Neural cell (in vitro differentiated cells): ENCODE measurements around the gene TPST2. TPM values are rescaled to one million over a fixed set of nuclear protein-coding genes. Genes with fewer than 3 reads are reported as not detected.

ENCODE experiments used
- H2AFZ ChIP-seq: fragments of 200-600, 300-800 bp; sonication (generic), shearing (Covaris generic); 2 replicates; pipeline ENCODE4 v1.6.0; 2014; ENCODE audit warnings: low read depth, mild to moderate bottlenecking, antibody characterized with exemption, low read length, moderate library complexity
- H3F3A ChIP-seq: fragments of 200-600 bp; shearing (Covaris generic); 2 replicates; pipeline ENCODE4 v1.6.1; 2016; ENCODE audit warnings: mild to moderate bottlenecking, moderate library complexity, mixed read lengths, antibody characterized with exemption, low read length; ENCODE audit not compliant: insufficient read depth, poor library complexity, severe bottlenecking
- H3K27ac ChIP-seq: fragments of 200-600, 300-800 bp; sonication (generic), shearing (Covaris generic); 2 replicates; pipeline ENCODE4 v1.5.1; 2014; ENCODE audit warnings: mild to moderate bottlenecking, low read length, moderate library complexity
- H3K27me3 ChIP-seq: fragments of 300-800, 200-600 bp; sonication (generic), shearing (Covaris generic); 2 replicates; pipeline ENCODE4 v1.6.0; 2014; ENCODE audit warnings: mild to moderate bottlenecking, low read depth, low read length, moderate library complexity; ENCODE audit not compliant: insufficient read depth
- H3K36me3 ChIP-seq: fragments of 300-800, 200-600 bp; sonication (generic), shearing (Covaris generic); 2 replicates; pipeline ENCODE4 v1.5.1; 2014; ENCODE audit warnings: mild to moderate bottlenecking, antibody characterized with exemption, low read length, moderate library complexity; ENCODE audit not compliant: insufficient read depth
- H3K4me2 ChIP-seq: fragments of 300-800, 200-600 bp; sonication (generic), shearing (Covaris generic); 2 replicates; pipeline ENCODE4 v1.6.0; 2014; ENCODE audit warnings: mild to moderate bottlenecking, low read length
- H3K4me3 ChIP-seq: fragments of 300-800, 200-600 bp; sonication (generic), shearing (Covaris generic); 2 replicates; pipeline ENCODE4 v1.5.1; 2014; ENCODE audit warnings: mild to moderate bottlenecking, low read length, moderate library complexity
- H3K79me2 ChIP-seq: fragments of 200-600 bp; shearing (Covaris generic); replicated peaks from 2 replicates; pipeline ENCODE4 v1.6.0; 2014; ENCODE audit warnings: mild to moderate bottlenecking, low read length, moderate library complexity; ENCODE audit not compliant: insufficient read depth
- H3K9ac ChIP-seq: fragments of 300-800, 200-600 bp; sonication (generic), shearing (Covaris generic); 2 replicates; pipeline ENCODE4 v1.6.1; 2016; ENCODE audit warnings: mild to moderate bottlenecking, low read length, mixed read lengths
- H3K9me2 ChIP-seq: fragments of 200-600 bp; shearing (Covaris generic); 2 replicates; pipeline ENCODE4 v1.6.1; 2016; ENCODE audit warnings: mild to moderate bottlenecking, low read length, mixed read lengths; ENCODE audit not compliant: insufficient read depth
- H3K9me3 ChIP-seq: fragments of 200-600, 300-800 bp; sonication (generic), shearing (Covaris generic); 2 replicates; pipeline ENCODE4 v1.6.1; 2016; ENCODE audit warnings: mild to moderate bottlenecking, mixed run types, low read length, moderate library complexity, mixed read lengths
- H4K20me1 ChIP-seq: fragments of 200-600 bp; shearing (Covaris generic); 2 replicates; pipeline ENCODE4 v1.6.1; 2016; ENCODE audit warnings: mild to moderate bottlenecking, mixed run types; ENCODE audit not compliant: insufficient read depth
- CTCF ChIP-seq: fragments of 450-650 bp; IDR thresholded peaks from 2 replicates; pipeline ENCODE4 v1.5.1; 2014; ENCODE audit warnings: antibody characterized with exemption, mild to moderate bottlenecking, moderate library complexity; ENCODE audit not compliant: poor library complexity, severe bottlenecking
- EP300 ChIP-seq: fragments of 450-650 bp; conservative IDR thresholded peaks from 2 replicates; pipeline ENCODE4 v1.6.1; 2014; ENCODE audit warnings: antibody characterized with exemption, mild to moderate bottlenecking, moderate library complexity; ENCODE audit not compliant: poor library complexity, severe bottlenecking
- EZH2 ChIP-seq: fragments of 200-600, 300-800 bp; shearing (Covaris generic), sonication (generic); IDR thresholded peaks from 2 replicates; pipeline ENCODE4 v1.6.1; 2014; ENCODE audit warnings: antibody characterized with exemption, low read length, borderline replicate concordance, mild to moderate bottlenecking; ENCODE audit not compliant: insufficient read depth, poor library complexity, severe bottlenecking
- MXI1 ChIP-seq: fragments of 450-650 bp; conservative IDR thresholded peaks from 2 replicates; pipeline ENCODE4 v1.6.1; 2014; ENCODE audit warnings: antibody characterized with exemption, mild to moderate bottlenecking; ENCODE audit not compliant: poor library complexity, severe bottlenecking
- POLR2AphosphoS5 ChIP-seq: IDR thresholded peaks from 2 replicates; pipeline ENCODE4 v1.6.1; 2012
- RAD21 ChIP-seq: fragments of 450-650 bp; conservative IDR thresholded peaks from 2 replicates; pipeline ENCODE4 v1.6.1; 2014; ENCODE audit warnings: antibody characterized with exemption, mild to moderate bottlenecking, moderate library complexity
- REST ChIP-seq: IDR thresholded peaks from 2 replicates; pipeline ENCODE4 v1.6.1; 2012; ENCODE audit warnings: borderline replicate concordance
- SMC3 ChIP-seq: fragments of 450-650 bp; conservative IDR thresholded peaks from 2 replicates; pipeline ENCODE4 v1.6.1; 2014; ENCODE audit warnings: antibody characterized with exemption, mild to moderate bottlenecking, moderate library complexity; ENCODE audit not compliant: poor library complexity
- TAF1 ChIP-seq: IDR thresholded peaks from 2 replicates; pipeline ENCODE4 v1.6.1; 2012; ENCODE audit warnings: low read depth
- polyA plus RNA-seq: library from polyadenylated mRNA; depleted of rRNA; stranded (reverse); fragments of >200 nt; gene quantifications from 2 replicates; pipeline ENCODE4 v1.2.3, GENCODE V29; 2014

The TPST2 gene
- polyA plus RNA-seq, 1 donor from 2014 or later = 16.6 TPM

GRCh38 chr22:26620197-26620596 lies 30.3 kb upstream of the TPST2 start:
- TF ChIP-seq POLR2AphosphoS5 = no peak
- no peak for TF ChIP-seq EP300
- TF ChIP-seq MXI1 = no peak
- TF ChIP-seq SMC3 = no peak
- TF ChIP-seq CTCF = no peak
- no peak for TF ChIP-seq EZH2
- TF ChIP-seq RAD21 = no peak
- TF ChIP-seq REST = no peak
- no peak for TF ChIP-seq TAF1
- Histone ChIP-seq H4K20me1 (no peaks in the 10 kb centered on the region), H3K4me2 (no peak overlapping the region)

GRCh38 chr22:26619510-26619909 lies 29.6 kb upstream of the TPST2 start:
- Histone ChIP-seq H3F3A (no peaks in the 10 kb centered on the region), H2AFZ (no peak overlapping the region), H3K27ac (no peak overlapping the region), H3K4me2 (no peak overlapping the region), H3K9me2 (no peaks in the 10 kb centered on the region), H3K79me2 (no peaks in the 10 kb centered on the region), H3K27me3 (no peaks in the 10 kb centered on the region), H3K9ac (no peak overlapping the region), H3K36me3 (no peaks in the 10 kb centered on the region), H3K9me3 (no peaks in the 10 kb centered on the region), H3K4me3 (no peak overlapping the region), H4K20me1 (no peaks in the 10 kb centered on the region)
- TF ChIP-seq EZH2 (no peak), REST (no peak), TAF1 (no peak), CTCF (no peak)

More at GRCh38 chr22:26620197-26620596, 30.3 kb upstream of the TPST2 start:
- H3K27ac ChIP-seq = no peak overlapping the region
- no peaks in the 10 kb centered on the region for H3F3A ChIP-seq
- H2AFZ ChIP-seq = no peak overlapping the region
- no peaks in the 10 kb centered on the region for H3K79me2 ChIP-seq
- H3K9ac ChIP-seq = no peak overlapping the region
- no peaks in the 10 kb centered on the region for H3K27me3 ChIP-seq
- no peaks in the 10 kb centered on the region for H3K36me3 ChIP-seq
- H3K4me3 ChIP-seq = no peak overlapping the region
- H3K9me2 ChIP-seq = no peaks in the 10 kb centered on the region
- no peaks in the 10 kb centered on the region for H3K9me3 ChIP-seq
